Body of pancreas (tissue), 4 donors: ENCODE data around the gene MLLT11. TPM values are rescaled to one million over a fixed set of nuclear protein-coding genes. Genes with fewer than 3 reads are reported as not detected.

ENCODE experiments used
- ATAC-seq: fragments of 150-250 bp; one replicate; pipeline ENCODE4 v1.9.1; 2016
- DNase-seq, 4 donors: peaks; one replicate each; pipeline ENCODE4 v3.0.0-alpha.2; 2019
- H3K27ac ChIP-seq, 4 donors: fragments of 200-600 bp; sonication (generic); 1 replicate in 3 of 4; 2 replicates in 1 of 4; pipeline versions ENCODE4 v1.5.1 to v1.6.1; 2016 to 2019; ENCODE audit warnings: mild to moderate bottlenecking in 1 of 4, mixed read lengths in 1 of 4, moderate library complexity in 1 of 4
- H3K27me3 ChIP-seq, 2 donors: fragments of 200-600 bp; sonication (generic); one replicate each; pipeline ENCODE4 v1.6.0; 2016; ENCODE audit warnings: mild to moderate bottlenecking in 1 of 2
- H3K36me3 ChIP-seq, 2 donors: fragments of 200-600 bp; sonication (generic); replicated peaks in 1 of 2; 2 replicates each; pipeline ENCODE4 v1.5.1; 2016; ENCODE audit warnings: low read depth in 2 of 2; ENCODE audit not compliant: insufficient read depth in 1 of 2
- H3K4me1 ChIP-seq: fragments of 200-600 bp; sonication (generic); one replicate; pipeline ENCODE4 v1.6.0; 2016
- H3K4me3 ChIP-seq, 2 donors: fragments of 200-600 bp; sonication (generic); 1 replicate in 1 of 2; 2 replicates in 1 of 2; pipeline ENCODE4 v1.5.1; 2016 to 2019
- H3K9me3 ChIP-seq, 3 donors: fragments of 200-600 bp; sonication (generic); 1 replicate in 2 of 3; 2 replicates in 1 of 3; pipeline ENCODE4 v1.5.1; 2016
- CTCF ChIP-seq, 7 experiments: fragments of 450-650 bp in 4 of 7; fragments of 200-600 bp in 3 of 7; sonication (generic) in 3 of 7; IDR thresholded peaks; one replicate each; pipeline ENCODE4 v1.5.1; 2016 to 2019; ENCODE audit warnings: antibody characterized with exemption in 7 of 7
- POLR2A ChIP-seq, 3 donors: fragments of 450-650 bp; IDR thresholded peaks; one replicate each; pipeline ENCODE4 v1.6.1; 2016; ENCODE audit warnings: antibody characterized with exemption in 3 of 3, mild to moderate bottlenecking in 2 of 3
- WGBS, 2 donors: methylation state at CpG; one replicate each; pipeline ENCODE4 v1.1.5; 2017; 5-methylcytosine and 5-hydroxymethylcytosine counted together
- intact Hi-C: fragments of 100-400 bp; cut with DNase I; formaldehyde crosslinking; loops from one replicate; pipeline ENCODE4 v1.15.1; 2023
- total RNA-seq, 2 donors: library from RNA; depleted of rRNA; stranded (reverse); fragments of >200 nt; gene quantifications; one replicate each; pipeline ENCODE4 v1.1.0, GENCODE V29; 2016

MLLT11 gene
- total RNA-seq = 1 to 10 TPM in 1 of 2 donors, under 1 TPM in 1; 0.26 to 1.6 TPM

GRCh38 chr1:151060007-151060656, at the start of gene MLLT11:
Gene MLLT11 (plus strand): TSS chr1:151060397. CDS start chr1:151067225, 6,828 bp downstream.
- Histone ChIP-seq H3K36me3 (peaks cover 0 to 4% of the 10 kb centered on the region in 2 donors), H3K9me3 (no peaks in the 10 kb centered on the region), H3K4me1 (peaks cover 35% of the 10 kb centered on the region), H3K27me3 (no peaks in the 10 kb centered on the region), H3K27ac (peak within 1 kb of the TSS; percentile 79 to 97 (median 89)), H3K4me3 (peak within 1 kb of the TSS; percentile 29 to 97)
- intact Hi-C loops = no loop called here
- DNase-seq (peak in 2 of 4 donors; percentile 16 to 31), ATAC-seq (peak; percentile 22)
- no peak for TF ChIP-seq POLR2A (IDR thresholded peaks at IDR 0.05)
- no peak for TF ChIP-seq CTCF (IDR thresholded peaks at IDR 0.05)
- WGBS, 2 donors = 9 to 15% methylated on average over 13 to 15 of the region's 15 CpGs

- no peak for DNase-seq
- intact Hi-C loops = no loop called here
- Histone ChIP-seq H3K9me3 (no peaks in the 10 kb centered on the region), H3K4me1 (peaks cover 48% of the 10 kb centered on the region), H3K27me3 (no peaks in the 10 kb centered on the region), H3K4me3 (no peak overlapping the region), H3K27ac (peak overlapping the region in 1 of 4 donors; percentile 19), H3K36me3 (no peaks in the 10 kb centered on the region)
- ATAC-seq = no peak
- no peak for TF ChIP-seq CTCF (IDR thresholded peaks at IDR 0.05)
- no peak for TF ChIP-seq POLR2A (IDR thresholded peaks at IDR 0.05)
- WGBS, 2 donors = 66 to 68% methylated on average over 4 of the region's 4 CpGs
Measured at GRCh38 chr1:151011154-151011850, 48.9 kb upstream of the MLLT11 start.

- TF ChIP-seq POLR2A (IDR thresholded peaks at IDR 0.05) = no peak
- no peak for TF ChIP-seq CTCF (IDR thresholded peaks at IDR 0.05)
- DNase-seq = no peak
- H3K36me3 ChIP-seq = no peaks in the 10 kb centered on the region
- no peaks in the 10 kb centered on the region for H3K27me3 ChIP-seq
- peak overlapping the region; percentile 15 to 53 (median 24) for H3K27ac ChIP-seq
- ATAC-seq = no peak
- no peaks in the 10 kb centered on the region for H3K9me3 ChIP-seq
- intact Hi-C loops = no loop called here
- H3K4me1 ChIP-seq = peaks cover 37% of the 10 kb centered on the region
- H3K4me3 ChIP-seq = no peak overlapping the region
- 76 to 83% methylated on average over 13 to 14 of the region's 14 CpGs for WGBS, 2 donors
Measured at GRCh38 chr1:151012684-151013471, 47.3 kb upstream of the MLLT11 start.

GRCh38 chr1:151013518-151013917, 46.7 kb upstream of the MLLT11 start:
- DNase-seq (peak in 3 of 4 donors; percentile 61 to 74 (median 70)), ATAC-seq (peak; percentile 57)
- H3K4me3 ChIP-seq = no peak overlapping the region
- peak overlapping the region; percentile 15 to 53 (median 24) for H3K27ac ChIP-seq
- peaks cover 34% of the 10 kb centered on the region for H3K4me1 ChIP-seq
- no peaks in the 10 kb centered on the region for H3K9me3 ChIP-seq
- intact Hi-C loops = no loop called here
- no peaks in the 10 kb centered on the region for H3K36me3 ChIP-seq
- TF ChIP-seq CTCF (IDR thresholded peaks at IDR 0.05) (peak in 4 of 7 experiments; percentile 8 to 37 (median 14)), POLR2A (IDR thresholded peaks at IDR 0.05) (no peak)
- no peaks in the 10 kb centered on the region for H3K27me3 ChIP-seq
- WGBS, 2 donors = 25 to 43% methylated on average over 2 of the region's 2 CpGs
